Mucosa of descending colon (tissue), 3 donors: Measurements from ENCODE around the gene ELOF1. TPM values are rescaled to one million over a fixed set of nuclear protein-coding genes. Genes with fewer than 3 reads are reported as not detected.

Experiments used
- ATAC-seq: fragments of 200-7000 bp; cut with Tn5 transposase; one replicate; pipeline ENCODE4 v1.9.1; 2020; ENCODE audit warnings: mild to moderate bottlenecking, moderate library complexity
- DNase-seq, 3 donors: peaks; one replicate each; pipeline ENCODE4 v3.0.0-alpha.2; 2020
- H3K36me3 ChIP-seq: fragments of 200-600 bp; one replicate; pipeline ENCODE4 v1.8.0; 2021; ENCODE audit warnings: low read depth, mild to moderate bottlenecking
- H3K4me1 ChIP-seq: fragments of 200-600 bp; one replicate; pipeline ENCODE4 v1.8.0; 2021; ENCODE audit warnings: low read depth, mild to moderate bottlenecking
- H3K4me3 ChIP-seq: fragments of 200-600 bp; one replicate; pipeline ENCODE4 v1.8.0; 2021; ENCODE audit warnings: mild to moderate bottlenecking
- H3K9me3 ChIP-seq: fragments of 200-600 bp; one replicate; pipeline ENCODE4 v1.8.0; 2021; ENCODE audit warnings: mild to moderate bottlenecking
- CTCF ChIP-seq: fragments of 200-600 bp; IDR thresholded peaks from one replicate; pipeline ENCODE4 v1.8.0; 2022; ENCODE audit warnings: antibody characterized with exemption, mild to moderate bottlenecking
- intact Hi-C, 2 donors: fragments of 100-400 bp; cut with DNase I in 1 of 2; cut with micrococcal nuclease in 1 of 2; formaldehyde crosslinking; loops; one replicate each; pipeline versions ENCODE4 v1.11.0 to v1.11.1; 2022; cut with DNase I, micrococcal nuclease
- total RNA-seq, 3 donors: library from RNA; stranded (reverse); fragmentation: NEBNext Ultra II Directional in 2 of 3; extraction: Animal tissue kit (Norgen Biotek cat#: 25700) in 2 of 3; gene quantifications; one replicate each; pipeline versions ENCODE4 v1.2.1 to v1.2.4, GENCODE V29; 2021 to 2023
- donor health status: DM: no; HTN: no; CAD: no; lungs with moderate emphysema.
- donor health status: DM: no; HTN: no; CAD: no.
- donor health status: DM: no; HTN: yes; CAD: no.

The ELOF1 gene
- total RNA-seq, 3 donors from 2014 or later, result 33.7 to 47.4 (median 42.6) TPM

- Histone ChIP-seq H3K36me3 (peaks cover 5% of the 10 kb centered on the region), H3K4me3 (no peak overlapping the region), H3K4me1 (peaks cover 2% of the 10 kb centered on the region), H3K9me3 (no peaks in the 10 kb centered on the region)
- no peak for TF ChIP-seq CTCF
- ATAC-seq, result no peak
- no peak for DNase-seq
- intact Hi-C loops, result no loop called here
Measured at GRCh38 chr19:11552666-11553372, 6.2 kb downstream of the ELOF1 start.

- H3K4me3 ChIP-seq, result no peak overlapping the region
- intact Hi-C loops, result no loop called here
- peaks cover 5% of the 10 kb centered on the region for H3K36me3 ChIP-seq
- no peaks in the 10 kb centered on the region for H3K4me1 ChIP-seq
- ATAC-seq (peak; percentile 43), DNase-seq (peak in 1 of 3 donors; percentile 56)
- no peak for TF ChIP-seq CTCF
- no peaks in the 10 kb centered on the region for H3K9me3 ChIP-seq
Measured at GRCh38 chr19:11551603-11552235, 7.3 kb downstream of the ELOF1 start.

GRCh38 chr19:11550265-11550664 lies 8.8 kb downstream of the ELOF1 start:
- TF ChIP-seq CTCF, result no peak
- no peaks in the 10 kb centered on the region for H3K9me3 ChIP-seq
- intact Hi-C loops, result no loop called here
- DNase-seq (no peak), ATAC-seq (no peak)
- no peak overlapping the region for H3K4me3 ChIP-seq
- H3K4me1 ChIP-seq, result no peaks in the 10 kb centered on the region
- H3K36me3 ChIP-seq, result peaks cover 5% of the 10 kb centered on the region

GRCh38 chr19:11549386-11549953 lies 9.6 kb downstream of the ELOF1 start:
- TF ChIP-seq CTCF, result no peak

GRCh38 chr19:11547929-11548700 lies 10.9 kb downstream of the ELOF1 start:
- intact Hi-C loops, result no loop called here

More at GRCh38 chr19:11549386-11549953, 9.6 kb downstream of the ELOF1 start:
- Histone ChIP-seq H3K4me1 (no peaks in the 10 kb centered on the region), H3K4me3 (no peak overlapping the region), H3K9me3 (no peaks in the 10 kb centered on the region), H3K36me3 (peaks cover 5% of the 10 kb centered on the region)
- intact Hi-C loops, result no loop called here
- ATAC-seq (no peak), DNase-seq (peak in 1 of 3 donors; percentile 48)

More at GRCh38 chr19:11547929-11548700, 10.9 kb downstream of the ELOF1 start:
- Histone ChIP-seq H3K36me3 (no peaks in the 10 kb centered on the region), H3K4me3 (no peak overlapping the region), H3K4me1 (no peaks in the 10 kb centered on the region), H3K9me3 (no peaks in the 10 kb centered on the region)
- no peak for TF ChIP-seq CTCF
- DNase-seq (no peak), ATAC-seq (no peak)
